Mesothelial cell of epicardium (in vitro differentiated cells): Measurements from ENCODE around the gene MAN1A1. TPM values are rescaled to one million over a fixed set of nuclear protein-coding genes. Genes with fewer than 3 reads are reported as not detected.
A peak's percentile ranks its signal among the peaks of the same experiment; 100 is the strongest.

Experiments
- DNase-seq, 2 experiments: peaks; one replicate each; pipeline ENCODE4 v3.0.0; 2021; ENCODE audit warnings: low spot score in 2 of 2; ENCODE audit not compliant: unreplicated experiment in 2 of 2
- H3K27ac Mint-ChIP-seq: 2 replicates; pipeline ENCODE4 v1.8.0; 2021; ENCODE audit warnings: mixed read lengths
- H3K27me3 Mint-ChIP-seq: 2 replicates; pipeline ENCODE4 v1.8.0; 2021; ENCODE audit warnings: low read depth, mixed read lengths
- H3K36me3 Mint-ChIP-seq: 2 replicates; pipeline ENCODE4 v1.8.0; 2021; ENCODE audit warnings: mixed read lengths
- H3K4me1 Mint-ChIP-seq: 2 replicates; pipeline ENCODE4 v1.8.0; 2021; ENCODE audit warnings: mixed read lengths
- H3K4me3 Mint-ChIP-seq: 2 replicates; pipeline ENCODE4 v1.8.0; 2021; ENCODE audit warnings: mild to moderate bottlenecking, moderate library complexity, mixed read lengths
- H3K9me3 Mint-ChIP-seq: 2 replicates; pipeline ENCODE4 v1.8.0; 2021; ENCODE audit warnings: mixed read lengths
- total RNA-seq: library from RNA; stranded (reverse); gene quantifications from 3 replicates; pipeline ENCODE4 v1.2.1, GENCODE V29; 2021
- TF ChIP-seq, protein P1 (sequence below): fragments of 200-600 bp; sonication (generic); IDR thresholded peaks from one replicate; pipeline ENCODE4 v1.5.0; 2021; ENCODE audit warnings: antibody characterized with exemption; ENCODE audit not compliant: unreplicated experiment

The MAN1A1 gene
- total RNA-seq, 1 donor from 2014 or later: 51.1 TPM

DNA sequence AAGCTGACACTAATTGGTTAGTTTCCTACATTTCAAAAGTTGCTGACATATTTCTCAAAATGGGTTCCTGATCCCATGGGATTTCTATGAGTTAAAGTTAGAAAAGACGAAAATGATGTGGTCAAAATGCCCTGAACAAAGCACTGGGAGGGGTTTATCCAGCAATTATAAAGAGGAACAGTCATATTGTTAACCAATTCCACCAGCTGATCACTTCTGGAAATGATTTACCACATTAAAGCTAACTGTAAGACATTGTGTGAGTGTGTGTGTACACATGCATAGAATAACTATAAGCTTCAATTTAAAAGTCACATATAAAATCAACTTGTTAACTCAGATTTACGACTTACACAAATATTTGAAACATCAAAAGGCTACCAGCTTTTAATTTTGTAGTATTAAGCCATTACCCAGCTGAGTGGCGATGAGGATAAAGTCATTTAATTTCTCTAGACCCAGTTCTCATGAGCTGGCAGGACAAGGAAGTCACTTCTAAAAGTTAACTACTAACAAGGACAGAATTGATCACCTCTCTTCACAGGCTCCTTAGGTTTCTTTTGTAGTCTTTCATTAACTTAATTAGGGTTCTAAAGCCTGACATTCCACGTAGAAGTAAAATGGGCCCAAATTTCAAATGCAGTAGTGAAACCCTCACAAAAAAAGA, 40.4 kb downstream of the MAN1A1 start:
- TF ChIP-seq, protein P1, sequence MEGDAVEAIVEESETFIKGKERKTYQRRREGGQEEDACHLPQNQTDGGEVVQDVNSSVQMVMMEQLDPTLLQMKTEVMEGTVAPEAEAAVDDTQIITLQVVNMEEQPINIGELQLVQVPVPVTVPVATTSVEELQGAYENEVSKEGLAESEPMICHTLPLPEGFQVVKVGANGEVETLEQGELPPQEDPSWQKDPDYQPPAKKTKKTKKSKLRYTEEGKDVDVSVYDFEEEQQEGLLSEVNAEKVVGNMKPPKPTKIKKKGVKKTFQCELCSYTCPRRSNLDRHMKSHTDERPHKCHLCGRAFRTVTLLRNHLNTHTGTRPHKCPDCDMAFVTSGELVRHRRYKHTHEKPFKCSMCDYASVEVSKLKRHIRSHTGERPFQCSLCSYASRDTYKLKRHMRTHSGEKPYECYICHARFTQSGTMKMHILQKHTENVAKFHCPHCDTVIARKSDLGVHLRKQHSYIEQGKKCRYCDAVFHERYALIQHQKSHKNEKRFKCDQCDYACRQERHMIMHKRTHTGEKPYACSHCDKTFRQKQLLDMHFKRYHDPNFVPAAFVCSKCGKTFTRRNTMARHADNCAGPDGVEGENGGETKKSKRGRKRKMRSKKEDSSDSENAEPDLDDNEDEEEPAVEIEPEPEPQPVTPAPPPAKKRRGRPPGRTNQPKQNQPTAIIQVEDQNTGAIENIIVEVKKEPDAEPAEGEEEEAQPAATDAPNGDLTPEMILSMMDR: no peak
- Mint-ChIP-seq H3K27ac (peak overlapping the region; percentile 67), H3K36me3 (peaks cover 4% of the 10 kb centered on the region)

DNA sequence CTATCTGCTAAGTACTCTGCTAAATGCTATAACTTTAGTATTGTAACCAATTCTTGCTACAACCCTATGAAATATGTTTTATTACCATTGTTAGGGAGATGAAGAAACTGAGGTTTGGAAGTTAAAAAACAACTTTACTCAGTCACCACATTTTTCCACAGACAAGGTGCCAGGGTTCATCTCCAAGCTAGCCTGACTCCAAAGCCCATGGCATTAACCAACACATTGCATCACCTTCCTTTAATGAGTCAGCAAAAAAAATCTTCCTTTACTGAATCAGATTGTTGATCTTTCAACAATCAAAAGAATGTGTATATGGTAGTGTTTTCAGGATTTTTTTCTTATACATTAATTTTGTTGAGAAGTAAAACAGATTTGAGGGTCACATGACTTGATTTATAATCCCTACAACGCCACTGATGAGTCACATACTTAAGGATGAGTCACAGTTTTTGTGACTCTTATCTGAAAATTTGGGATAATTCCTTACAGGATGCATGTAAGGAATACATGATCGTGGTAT, 41.5 kb downstream of the MAN1A1 start:
- Mint-ChIP-seq H3K36me3 (peaks cover 4% of the 10 kb centered on the region), H3K4me3 (no peak overlapping the region), H3K4me1 (peaks cover 57% of the 10 kb centered on the region), H3K27ac (peak overlapping the region; percentile 49), H3K9me3 (no peaks in the 10 kb centered on the region), H3K27me3 (no peaks in the 10 kb centered on the region)
- TF ChIP-seq, protein P1: no peak
- no peak for DNase-seq

More for the DNA sequence above, 40.4 kb downstream of the MAN1A1 start:
- no peaks in the 10 kb centered on the region for H3K9me3 Mint-ChIP-seq
- DNase-seq: no peak
- peaks cover 57% of the 10 kb centered on the region for H3K4me1 Mint-ChIP-seq
- H3K4me3 Mint-ChIP-seq: no peak overlapping the region
- no peaks in the 10 kb centered on the region for H3K27me3 Mint-ChIP-seq

DNA sequence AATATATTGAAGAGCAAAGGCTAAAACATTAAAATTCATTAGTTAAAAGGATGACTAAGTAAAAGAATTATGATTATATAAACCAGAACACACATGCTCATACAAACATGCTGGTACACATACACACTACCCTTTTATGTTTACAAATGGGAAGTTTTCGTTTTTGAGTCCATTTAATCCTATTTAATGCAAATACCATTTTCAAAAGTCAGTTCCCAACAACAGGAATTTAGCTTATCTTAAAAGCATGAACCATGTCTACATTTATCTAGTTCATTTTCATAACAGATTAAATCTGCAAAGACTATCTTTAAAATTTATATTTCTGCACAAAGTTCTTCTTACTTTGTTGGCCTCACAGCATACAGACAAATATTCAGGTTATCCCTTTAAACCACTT, 42.5 kb downstream of the MAN1A1 start:
- TF ChIP-seq, protein P1: no peak
- no peak overlapping the region for H3K4me3 Mint-ChIP-seq
- peaks cover 49% of the 10 kb centered on the region for H3K4me1 Mint-ChIP-seq
- no peak for DNase-seq
- H3K27me3 Mint-ChIP-seq: no peaks in the 10 kb centered on the region
- peaks cover 4% of the 10 kb centered on the region for H3K36me3 Mint-ChIP-seq
- H3K27ac Mint-ChIP-seq: peak overlapping the region; percentile 47
- H3K9me3 Mint-ChIP-seq: no peaks in the 10 kb centered on the region

DNA sequence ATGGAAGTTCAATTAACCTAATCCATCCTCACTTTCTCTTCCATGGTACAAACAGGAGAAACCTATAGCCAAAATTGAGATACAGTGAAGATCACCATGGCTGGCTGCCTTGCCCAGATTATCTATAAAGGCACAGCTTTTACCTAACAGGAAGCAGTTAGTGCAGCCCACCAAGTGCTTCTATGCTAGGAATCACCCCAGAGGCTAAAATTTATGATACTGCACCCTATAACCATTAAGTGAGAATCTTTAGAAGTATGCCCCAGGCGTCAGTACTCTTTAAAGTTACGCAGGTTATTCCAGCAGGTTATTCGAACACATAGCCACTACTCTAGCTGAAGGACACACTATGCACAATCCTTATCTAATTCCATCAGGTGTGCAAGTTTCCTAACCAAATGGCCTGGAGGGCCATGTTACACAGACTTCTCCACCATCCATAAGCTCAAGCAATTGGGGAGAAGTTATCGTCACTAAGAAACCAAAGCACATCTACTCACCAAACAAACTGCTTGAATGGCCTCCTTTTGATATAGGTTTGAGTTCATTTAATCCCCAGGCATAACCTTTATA, 43.1 kb downstream of the MAN1A1 start:
- no peak for DNase-seq
- TF ChIP-seq, protein P1: no peak
- no peak overlapping the region for H3K4me3 Mint-ChIP-seq
- peak overlapping the region; percentile 47 for H3K27ac Mint-ChIP-seq
- peaks cover 4% of the 10 kb centered on the region for H3K36me3 Mint-ChIP-seq
- H3K4me1 Mint-ChIP-seq: peaks cover 45% of the 10 kb centered on the region
- H3K9me3 Mint-ChIP-seq: no peaks in the 10 kb centered on the region
- no peaks in the 10 kb centered on the region for H3K27me3 Mint-ChIP-seq

DNA sequence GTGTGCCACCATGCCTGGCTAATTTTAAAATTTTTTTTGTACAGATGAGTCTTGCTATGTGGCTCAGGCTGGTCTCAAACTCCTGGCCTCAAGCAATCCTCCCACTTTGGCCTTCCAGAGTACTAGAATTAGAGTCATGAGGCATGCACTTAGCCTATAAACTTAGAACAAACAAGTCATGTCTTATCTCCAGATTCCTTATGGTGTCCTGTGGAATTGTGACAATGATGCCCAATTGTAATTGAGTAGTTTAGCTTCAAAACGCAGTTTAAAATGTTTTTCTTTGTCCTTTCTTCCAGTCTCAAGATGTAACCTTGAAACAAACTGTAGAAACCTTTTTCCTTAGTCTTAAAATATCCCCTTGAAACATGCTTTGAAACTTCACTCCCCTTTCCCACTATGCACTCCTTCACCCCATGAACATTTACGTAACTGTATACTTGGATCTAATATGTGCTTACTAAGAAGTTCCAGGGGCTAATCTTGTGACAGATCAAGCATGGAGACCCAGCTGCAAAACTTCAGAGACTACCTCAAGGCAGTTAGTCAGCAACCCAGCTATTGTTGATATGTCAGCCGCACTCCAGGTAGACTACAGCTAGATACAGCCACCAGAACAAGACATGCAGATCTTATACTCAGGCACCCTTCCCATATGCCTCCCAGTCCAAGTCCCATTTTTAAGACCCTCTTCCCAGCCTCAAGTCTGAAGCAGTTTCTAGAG, 46.2 kb downstream of the MAN1A1 start:
- H3K9me3 Mint-ChIP-seq: no peaks in the 10 kb centered on the region
- peak overlapping the region; percentile 3 for H3K27ac Mint-ChIP-seq
- no peak overlapping the region for H3K4me3 Mint-ChIP-seq
- TF ChIP-seq, protein P1: no peak
- no peaks in the 10 kb centered on the region for H3K27me3 Mint-ChIP-seq
- H3K36me3 Mint-ChIP-seq: peaks cover 9% of the 10 kb centered on the region
- peaks cover 26% of the 10 kb centered on the region for H3K4me1 Mint-ChIP-seq
- no peak for DNase-seq
